Stimulated activated CD4-positive, alpha-beta T cell treated with anti-CD3 and anti-CD28 coated beads, Interleukin-1b, Interleukin-23, amount 100 ng/mL, for 24 hours (primary cell): ENCODE data around the gene DGUOK.
"Not testable (repeated sequence)": the region's sequence is repeated elsewhere in the genome, so short reads cannot be mapped to it uniquely, and the experiment has no call there.

ENCODE experiments used
- DNase-seq, 4 experiments: peaks; one replicate each; pipeline ENCODE4 v3.0.0-alpha.2; 2020; ENCODE audit warnings: low read depth in 4 of 4, low spot score in 1 of 4

Gene DGUOK

DNA sequence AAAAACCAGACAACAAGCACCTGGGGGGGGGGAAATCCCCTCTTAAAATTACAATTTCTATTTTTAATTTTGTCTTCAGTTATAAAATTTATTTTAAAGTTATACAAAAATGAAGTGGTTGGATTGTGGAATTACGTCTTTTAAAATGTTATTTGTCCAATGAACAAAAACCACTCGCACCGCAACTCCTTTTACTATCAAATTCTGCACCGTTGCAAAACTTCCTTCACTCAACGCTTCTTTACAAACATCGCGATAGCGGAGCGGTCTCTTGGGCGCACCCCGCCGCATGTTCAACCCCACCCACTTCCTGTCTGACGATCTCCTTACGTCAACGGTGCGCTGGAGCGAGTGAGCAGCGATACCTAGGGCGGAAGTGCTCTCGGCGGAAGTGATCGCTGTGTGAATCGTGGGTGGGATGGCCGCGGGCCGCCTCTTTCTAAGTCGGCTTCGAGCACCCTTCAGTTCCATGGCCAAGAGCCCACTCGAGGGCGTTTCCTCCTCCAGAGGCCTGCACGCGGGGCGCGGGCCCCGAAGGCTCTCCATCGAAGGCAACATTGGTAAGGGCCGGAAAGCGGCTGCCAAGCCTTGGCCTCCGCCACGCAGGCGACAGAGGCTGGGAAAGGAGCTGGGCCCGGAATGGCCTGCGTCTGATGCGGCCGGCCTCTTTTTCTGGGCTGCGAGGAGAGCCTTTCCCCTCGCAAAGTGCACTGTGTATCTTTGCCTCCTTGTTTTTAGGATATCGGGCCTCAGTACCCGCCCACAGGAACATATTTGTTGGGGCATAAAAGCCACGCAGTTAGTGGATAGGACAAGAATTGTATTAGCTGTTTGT, at the start of gene DGUOK:
DGUOK (plus strand) TSS at position 388 of the 835 bp plus-strand sequence; CDS start at position 419, 31 bp downstream.
- peak; percentile 85 to 95 (median 93) for DNase-seq

DNA sequence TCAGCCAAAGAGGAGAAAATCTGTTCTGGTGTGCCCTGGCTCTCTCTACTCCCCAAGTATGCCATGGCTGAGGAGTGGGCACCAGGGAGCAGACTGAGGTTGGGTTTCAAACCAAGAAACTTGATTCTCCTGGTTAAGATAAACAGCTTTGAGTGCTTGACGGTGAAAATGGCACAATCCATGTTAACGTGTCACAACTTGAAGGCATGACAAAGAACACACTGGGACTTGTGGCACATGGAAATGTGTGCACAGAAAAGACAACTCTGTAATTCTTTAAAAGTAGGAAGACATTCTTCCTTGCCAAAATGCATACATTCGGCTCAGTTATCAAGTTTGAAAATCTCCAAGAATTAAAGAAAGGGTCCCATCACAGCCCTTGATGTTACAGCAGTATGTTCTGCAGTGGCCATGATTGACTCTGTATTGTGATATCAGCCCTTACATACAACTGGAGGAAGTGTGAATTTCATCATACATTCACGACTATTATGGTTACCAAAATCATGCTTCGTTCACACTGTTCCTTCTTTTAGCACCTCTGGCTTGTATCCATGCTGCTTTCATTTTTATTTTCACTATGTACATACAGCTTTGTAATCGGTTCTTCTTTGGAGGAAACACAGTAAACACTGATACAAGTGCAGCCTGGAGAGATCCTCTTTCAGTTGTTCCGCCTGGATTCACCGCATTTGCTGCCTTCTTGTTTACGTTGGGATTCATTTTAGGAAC, 49.4 kb upstream of the DGUOK start:
- DNase-seq: no peak

DNA sequence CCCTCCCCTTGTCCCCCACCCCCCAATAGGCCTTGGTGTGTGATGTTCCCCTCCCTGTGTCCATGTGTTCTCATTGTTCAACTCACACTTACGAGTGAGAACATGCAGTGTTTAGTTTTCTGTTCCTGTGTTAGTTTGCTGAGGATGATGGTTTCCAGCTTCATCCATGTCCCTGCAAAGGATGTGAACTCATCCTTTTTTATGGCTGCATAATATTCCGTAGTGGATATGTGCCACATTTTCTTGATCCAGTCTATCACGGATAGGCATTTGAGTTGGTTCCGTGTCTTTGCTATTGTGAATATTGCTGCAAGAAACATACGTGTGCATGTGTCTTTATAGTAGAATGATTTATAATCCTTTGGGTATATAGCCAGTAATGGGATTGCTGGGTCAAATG, 48.7 kb upstream of the DGUOK start:
- DNase-seq: not testable (repeated sequence)

DNA sequence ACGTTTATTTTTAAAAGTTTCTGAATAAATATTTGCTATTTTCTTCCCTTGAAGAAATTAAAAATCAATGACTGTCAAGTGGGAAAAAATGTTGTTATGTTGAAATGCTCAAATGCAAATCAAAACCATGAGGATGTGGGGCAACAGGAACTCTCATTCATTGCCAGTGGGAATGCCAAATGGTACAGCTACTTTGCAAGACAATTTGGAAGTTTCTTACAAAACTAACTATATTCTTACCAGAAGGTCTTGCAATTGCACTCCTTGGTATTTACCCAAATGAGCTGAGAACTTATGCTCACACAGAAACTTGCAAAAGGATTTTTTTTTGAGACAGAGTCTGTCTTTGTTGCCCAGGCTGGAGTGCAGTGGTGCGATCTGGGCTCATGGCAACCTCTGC, 41.3 kb upstream of the DGUOK start:
- no peak for DNase-seq

DNA sequence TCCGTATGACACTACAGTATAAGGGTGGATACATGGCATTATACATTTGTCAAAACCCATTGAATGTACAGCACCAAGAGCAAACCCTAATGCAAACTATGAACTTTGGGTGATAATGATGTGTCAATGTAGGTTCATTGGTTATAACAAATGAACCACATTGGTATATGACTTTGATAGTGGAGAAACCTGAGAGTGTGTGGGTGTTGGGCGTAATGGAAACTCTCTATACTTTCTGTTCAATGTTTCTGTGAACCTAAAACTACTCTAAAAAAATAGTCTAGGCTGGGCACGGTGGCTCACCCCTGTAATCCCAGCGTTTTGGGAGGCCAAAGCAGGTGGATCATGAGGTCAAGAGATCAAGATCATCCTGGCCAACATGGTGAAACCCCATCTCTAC, 40.3 kb upstream of the DGUOK start:
- DNase-seq: peak in 3 of 4 experiments; percentile 14 to 49 (median 21)

DNA sequence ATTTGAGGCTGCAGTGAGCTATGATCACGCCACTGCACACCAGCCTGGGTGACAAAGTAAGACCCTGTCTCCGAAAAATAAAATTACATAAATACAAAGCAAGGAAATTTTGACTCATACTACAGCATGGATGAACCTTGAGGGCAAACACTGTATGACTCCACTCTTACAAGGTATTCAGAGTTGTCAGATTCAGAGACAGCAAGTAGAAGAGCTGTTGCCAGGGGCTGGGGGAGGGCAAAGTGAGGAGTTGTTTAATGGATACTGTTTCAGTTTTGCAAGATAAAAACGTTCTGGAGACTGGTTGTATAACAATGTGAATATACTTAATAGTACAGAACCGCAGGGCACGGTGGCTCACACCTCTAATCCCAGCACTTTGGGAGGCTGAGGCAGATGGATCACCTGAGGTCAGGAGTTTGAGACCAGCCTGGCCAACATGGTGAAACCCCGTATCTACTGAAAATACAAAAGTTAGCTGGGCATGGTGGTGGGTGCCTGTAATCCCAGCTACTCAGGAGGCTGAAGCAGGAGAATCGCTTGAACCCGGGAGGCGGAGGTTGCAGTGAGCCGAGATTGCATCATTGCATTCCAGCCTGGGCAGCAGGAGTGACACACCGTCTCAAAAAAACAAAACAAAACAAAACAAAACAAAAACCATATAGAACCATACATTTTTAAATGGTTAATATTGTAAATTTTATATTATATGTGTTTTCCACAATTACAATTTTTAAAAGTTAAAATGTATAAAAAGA, 38.9 kb upstream of the DGUOK start:
- not testable (repeated sequence) for DNase-seq

DNA sequence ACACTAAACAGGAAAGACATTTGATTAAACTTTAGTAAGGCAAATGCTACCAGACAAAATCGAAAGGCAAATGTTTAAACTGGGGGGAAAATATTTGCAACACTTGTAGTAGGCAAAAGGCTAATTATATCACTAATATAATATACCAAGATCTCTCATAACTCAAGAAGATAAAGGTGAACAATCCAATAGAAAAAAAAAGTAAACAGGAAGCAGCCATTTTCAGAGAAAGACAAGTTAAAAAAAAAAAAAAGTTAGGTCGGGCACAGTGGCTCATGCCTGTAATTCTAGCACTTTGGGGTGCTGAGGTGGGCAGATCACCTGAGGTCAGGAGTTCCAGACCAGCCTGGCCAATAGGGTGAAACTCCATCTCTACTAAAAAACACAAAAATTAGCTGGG, 38.3 kb upstream of the DGUOK start:
- DNase-seq: no peak

DNA sequence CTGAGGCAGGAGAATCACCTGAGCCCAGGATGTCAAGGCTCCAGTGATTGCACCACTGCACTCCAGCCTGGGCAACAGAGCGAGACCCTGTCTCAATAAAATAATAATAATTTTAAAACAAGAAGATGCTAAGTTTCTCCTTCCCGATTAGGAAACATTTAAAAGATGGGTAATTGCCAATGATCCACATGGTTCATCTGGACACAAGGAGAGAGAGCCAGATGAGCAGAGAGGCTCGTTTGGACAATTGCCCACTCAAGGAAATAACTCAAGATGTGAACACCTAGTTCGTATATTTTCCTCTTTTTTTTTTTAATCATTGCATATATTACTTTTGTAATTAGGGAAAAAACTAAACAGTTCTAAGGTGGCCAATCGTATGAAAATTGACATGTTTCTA, 37.5 kb upstream of the DGUOK start:
- no peak for DNase-seq

DNA sequence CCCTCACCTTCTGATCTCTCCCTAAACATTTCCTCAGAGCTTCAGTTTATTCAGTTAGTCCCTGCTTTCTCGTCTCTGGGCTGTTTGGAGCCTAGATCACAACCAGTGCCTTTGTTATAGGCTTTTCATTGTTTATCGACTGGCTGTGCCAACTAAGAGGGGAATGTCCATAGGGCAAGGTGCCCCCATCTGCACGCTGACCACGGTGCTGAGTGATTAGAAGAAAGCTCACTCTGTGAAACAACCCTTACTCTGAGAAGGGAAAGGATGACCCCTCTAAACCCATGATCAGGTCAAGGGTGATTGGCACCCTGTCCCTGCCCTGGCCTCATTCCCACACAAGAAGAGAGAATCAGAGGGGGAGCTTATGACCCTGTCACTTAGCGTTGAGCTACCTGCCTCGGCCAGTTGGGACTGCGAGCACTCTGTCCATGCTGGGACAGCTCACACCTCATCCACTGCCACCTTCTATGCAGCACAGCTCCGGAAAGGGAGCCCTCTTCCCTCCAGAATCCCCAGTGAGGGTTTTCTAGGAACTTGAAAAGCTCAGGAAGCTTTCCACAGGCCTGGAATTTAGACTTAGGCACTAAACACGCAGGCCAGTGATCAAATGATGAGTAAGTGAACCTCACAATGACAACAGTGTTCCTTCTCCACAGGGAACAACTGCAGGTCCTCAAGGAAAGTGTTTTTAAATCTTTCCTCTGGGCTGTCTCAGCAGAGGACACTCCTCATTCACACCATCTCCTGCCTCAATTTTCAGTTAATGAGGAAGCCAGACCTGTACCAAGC, 36.2 kb upstream of the DGUOK start:
- DNase-seq: no peak

DNA sequence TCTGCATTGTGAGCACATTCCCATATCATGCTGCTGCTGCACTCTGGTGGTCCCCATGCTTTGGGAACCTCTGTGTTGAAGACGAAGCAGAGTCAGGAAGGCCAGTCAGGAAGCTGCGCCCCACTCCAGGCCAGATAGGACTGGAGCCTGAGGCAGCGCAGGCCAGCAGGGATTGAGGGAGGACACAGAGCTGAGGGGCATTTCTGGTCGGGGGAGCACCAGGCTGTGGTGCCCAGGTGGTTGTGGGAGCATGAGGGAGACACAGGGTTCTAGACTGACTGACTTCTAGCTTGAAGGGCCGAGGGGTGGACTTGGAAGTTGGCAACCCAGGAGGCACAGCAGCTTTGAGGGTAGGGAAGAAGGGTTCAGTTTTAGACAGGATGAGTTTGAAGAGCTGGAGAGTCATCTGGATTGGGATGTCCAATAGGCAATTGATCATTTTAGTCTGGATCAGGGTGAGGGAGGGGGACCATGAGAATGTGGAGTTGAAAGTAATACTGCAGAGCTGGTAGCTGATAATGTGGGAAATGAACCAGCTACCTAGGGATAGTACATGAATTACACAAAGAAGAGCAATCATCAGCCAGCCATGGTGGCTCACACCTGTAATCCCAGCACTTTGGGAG, 35.3 kb upstream of the DGUOK start:
- no peak for DNase-seq

DNA sequence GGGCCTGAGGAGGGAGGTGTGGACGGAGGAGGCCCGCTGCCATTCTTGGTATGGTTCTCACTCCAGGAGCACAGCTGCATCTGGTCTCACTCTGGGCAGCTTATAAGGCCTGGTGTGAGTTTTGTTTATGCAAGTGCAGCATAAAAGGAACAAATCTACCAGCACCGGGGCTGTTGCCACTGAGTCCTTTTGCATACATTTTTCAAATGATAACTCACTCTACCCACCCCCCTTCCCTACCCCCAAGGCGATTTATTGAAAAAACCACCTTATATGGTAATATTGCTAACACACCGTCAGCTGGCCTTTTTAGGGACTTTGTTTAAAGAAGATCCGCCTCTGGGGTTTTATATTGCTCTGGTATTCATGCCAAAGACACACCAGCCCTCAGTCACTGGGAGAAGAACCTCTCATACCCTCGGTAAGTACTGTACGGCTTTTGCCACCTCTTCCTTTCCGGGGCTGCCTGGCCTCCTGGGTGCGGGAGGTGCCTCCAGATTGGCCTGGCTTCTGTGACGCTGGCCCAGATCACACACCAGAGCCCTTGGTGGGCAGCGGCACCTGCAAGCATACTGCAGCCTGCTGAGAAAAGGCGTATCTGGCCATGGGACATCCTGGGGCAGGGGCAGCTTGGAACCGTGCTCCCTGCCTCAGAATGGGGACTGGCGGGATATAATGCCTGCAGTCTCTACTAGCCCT, 33.9 kb upstream of the DGUOK start, which contains the start of gene ACTG2:
ACTG2 (plus strand) TSS at position 378 of the 699 bp plus-strand sequence. CDS start 8,304 bp downstream, outside the sequence.
- no peak for DNase-seq

DNA sequence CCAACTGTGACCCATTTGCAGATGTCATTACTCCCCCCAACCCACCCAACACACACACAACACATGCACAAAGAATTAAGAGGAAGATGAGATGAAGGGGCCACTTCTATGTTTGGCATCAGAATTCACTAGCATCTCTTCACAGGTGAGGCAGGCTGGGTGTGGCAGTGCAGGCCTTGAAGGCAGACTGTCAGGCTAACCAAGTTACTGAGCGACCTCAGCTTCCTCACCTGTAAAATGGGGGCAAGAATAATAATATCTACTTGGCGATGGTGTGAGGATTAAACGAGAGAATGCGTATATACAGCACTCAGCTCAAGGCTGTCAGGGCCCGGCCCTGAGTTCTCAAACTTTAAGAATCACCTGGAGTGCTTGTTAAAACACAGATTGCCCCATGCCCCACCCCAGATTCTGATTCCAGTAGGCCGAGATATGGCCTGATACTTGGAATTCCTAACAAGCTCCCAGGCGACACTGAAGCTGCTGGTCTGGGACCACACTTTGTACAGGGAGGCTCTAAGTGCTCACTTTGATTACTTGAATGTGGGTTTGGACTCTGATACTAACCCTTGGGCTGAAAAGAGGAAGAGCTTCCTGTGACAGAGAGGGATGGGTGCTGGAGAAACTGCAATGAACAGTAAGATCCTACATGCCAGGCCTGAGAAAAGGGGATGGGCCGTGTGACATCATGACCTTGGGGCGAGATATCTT, 32.8 kb upstream of the DGUOK start:
- no peak for DNase-seq

DNA sequence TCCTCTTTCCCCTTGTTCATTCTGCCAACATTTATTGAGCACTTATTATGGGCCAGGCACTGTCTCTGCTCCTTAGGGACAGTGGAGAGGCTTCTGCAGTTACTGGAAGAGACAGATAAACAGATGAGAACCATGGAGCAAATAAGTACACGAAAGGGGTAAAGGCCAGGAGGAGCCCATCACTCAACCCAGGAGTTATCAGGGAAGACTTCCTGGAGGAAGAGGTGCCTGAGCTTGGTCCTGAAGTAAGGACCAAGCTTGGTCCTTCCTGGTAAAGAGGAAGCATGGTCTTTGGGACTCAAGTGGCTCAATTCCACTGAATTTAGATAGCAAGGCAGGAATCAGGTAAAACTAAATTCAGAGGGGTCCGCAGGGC, 32.2 kb upstream of the DGUOK start:
- DNase-seq: no peak

DNA sequence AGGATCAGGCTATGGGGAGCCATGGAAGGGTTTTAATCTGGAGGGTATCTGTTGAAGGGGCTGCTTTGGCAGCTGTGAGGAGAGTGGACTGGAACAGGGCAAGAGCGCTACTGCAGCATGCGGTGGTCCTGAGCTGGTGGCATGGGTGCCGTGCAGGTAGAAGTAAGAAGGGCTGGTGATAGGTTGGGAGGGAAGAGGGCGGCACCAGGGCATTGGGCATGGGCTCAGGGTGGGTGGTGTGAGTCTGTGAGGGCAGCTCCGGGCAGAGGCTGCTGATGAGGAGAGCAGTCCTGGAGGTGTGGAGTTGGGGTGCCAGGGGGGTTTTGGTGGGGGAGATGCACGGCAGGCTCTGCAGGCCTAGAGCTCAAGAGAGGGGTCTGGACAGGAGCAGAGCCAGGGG, 31.8 kb upstream of the DGUOK start:
- DNase-seq: no peak

DNA sequence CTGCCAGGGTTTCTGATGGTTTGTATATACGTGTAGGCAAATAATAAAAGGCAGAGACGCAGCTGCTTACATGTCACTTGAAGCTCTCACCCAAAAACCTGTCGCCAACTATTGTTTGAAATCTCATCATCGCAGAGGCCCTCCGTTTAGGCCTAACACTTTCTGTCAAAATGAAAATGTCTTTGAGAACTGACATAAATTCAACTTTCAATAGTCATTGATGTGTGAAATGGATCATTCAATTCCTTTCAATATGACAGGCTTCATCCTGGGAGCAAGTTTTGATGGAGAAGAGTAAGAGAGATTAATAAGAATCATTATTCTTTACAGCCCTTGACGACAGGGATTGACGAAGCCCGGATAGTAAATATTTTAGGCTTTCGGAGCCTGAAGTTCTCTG, 31.2 kb upstream of the DGUOK start:
- DNase-seq: no peak

DNA sequence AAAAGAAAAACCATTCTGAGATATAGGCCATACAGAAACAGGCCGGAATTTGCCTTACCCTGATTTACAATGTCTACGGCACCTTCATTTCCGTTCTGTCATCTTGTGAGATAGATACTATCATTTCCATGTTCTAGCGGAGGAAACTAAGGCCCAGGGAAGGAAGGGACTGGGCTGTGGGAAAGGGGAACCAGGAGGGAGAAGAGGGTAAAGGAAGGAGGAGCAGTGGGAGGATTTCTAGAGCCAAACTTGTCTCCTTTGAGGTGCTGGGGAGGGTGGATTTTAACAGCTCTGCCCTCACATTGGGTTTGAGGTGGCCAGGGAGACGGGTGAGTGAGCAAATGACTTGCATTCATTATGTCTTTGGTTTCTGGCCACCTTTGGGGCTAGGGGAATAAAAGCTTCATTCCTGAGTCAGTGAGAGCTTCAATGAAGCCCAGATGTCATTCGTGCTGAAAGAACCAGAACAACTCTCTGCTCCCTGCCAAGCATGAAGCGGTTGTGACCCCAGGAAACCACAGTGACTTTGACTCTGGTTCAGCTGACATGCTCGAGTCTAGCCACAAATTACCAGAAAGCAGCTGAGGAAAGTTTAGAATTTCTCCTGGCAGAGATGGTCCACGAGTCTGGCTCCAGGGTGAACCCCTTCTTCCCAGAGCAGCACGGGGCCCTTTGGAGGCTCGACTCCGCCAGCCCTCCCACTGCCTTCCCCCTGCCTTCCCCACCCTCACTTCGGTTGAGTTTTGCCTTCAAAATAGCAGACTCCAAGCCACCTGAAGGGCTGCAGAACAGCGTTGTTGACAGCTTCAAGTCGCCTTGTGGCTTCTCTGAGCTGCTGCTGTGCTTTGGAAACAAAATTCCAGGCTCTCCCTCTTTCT, 30.1 kb upstream of the DGUOK start:
- peak in 1 of 4 experiments; percentile 10 for DNase-seq

DNA sequence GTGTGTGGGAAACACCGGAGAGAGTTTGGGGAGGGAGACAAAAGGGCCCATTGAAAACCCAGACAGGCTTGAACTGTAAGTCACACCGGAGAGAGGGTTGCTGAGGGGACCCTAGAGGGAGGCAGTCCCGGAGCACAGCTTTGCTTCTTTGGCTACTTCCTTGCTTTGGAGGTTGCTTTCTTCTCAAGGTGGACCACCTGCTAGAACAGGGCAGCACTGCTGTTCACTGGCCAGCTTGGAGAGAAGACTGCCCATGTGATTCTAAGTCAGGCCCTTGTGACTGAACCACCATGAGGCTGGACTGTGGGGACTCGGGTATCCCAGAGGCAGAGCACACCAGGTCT, 29.5 kb upstream of the DGUOK start:
- DNase-seq: no peak

DNA sequence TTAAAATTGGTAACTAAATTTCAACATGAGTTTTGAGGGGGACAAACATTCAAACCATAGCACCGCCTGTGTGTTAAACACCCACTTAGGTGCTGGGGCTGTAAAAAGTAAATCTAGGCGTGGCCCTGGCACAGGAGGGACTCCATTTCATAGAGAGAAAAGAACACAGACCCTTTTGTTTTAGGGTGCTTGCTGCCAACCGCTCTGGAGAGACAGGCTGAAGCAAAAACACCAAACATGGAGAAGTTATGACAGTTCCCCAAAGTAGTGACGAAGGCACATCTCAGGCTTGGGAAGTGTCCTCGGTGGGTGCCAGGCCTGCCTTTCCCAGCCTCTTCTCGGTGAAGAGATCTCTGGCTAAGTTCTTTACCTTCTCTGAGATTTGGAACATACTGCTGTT, 28.7 kb upstream of the DGUOK start:
- no peak for DNase-seq
